Activated T-helper 1 cell treated with anti-CD3 and anti-CD28 coated beads, Interleukin-12 subunit alpha, Interleukin-12 subunit beta, Interleukin-2, Interleukin-4 antibody, amounts not matched to agents 30 ng/mL and 10 ng/mL and 1 ng/mL, durations not matched to agents 14 hours and 24 hours and 36 hours (primary cell): Measurements from ENCODE around the gene TMEM150B. TPM values are rescaled to one million over a fixed set of nuclear protein-coding genes. Genes with fewer than 3 reads are reported as not detected.

Experiments
- DNase-seq: peaks from one replicate; pipeline ENCODE4 v3.0.0; 2021; ENCODE audit warnings: low spot score
- H3K27ac Mint-ChIP-seq: one replicate; pipeline ENCODE4 v1.8.0; 2021; ENCODE audit warnings: mild to moderate bottlenecking, mixed read lengths
- H3K27me3 Mint-ChIP-seq: one replicate; pipeline ENCODE4 v1.8.0; 2022; ENCODE audit warnings: mild to moderate bottlenecking, moderate library complexity, mixed read lengths; ENCODE audit not compliant: insufficient read depth
- H3K36me3 Mint-ChIP-seq: one replicate; pipeline ENCODE4 v1.8.0; 2021; ENCODE audit warnings: low read depth, mixed read lengths
- H3K4me1 Mint-ChIP-seq: one replicate; pipeline ENCODE4 v1.8.0; 2021; ENCODE audit warnings: low read depth, mixed read lengths
- H3K4me3 Mint-ChIP-seq: one replicate; pipeline ENCODE4 v1.8.0; 2021; ENCODE audit warnings: mild to moderate bottlenecking, moderate library complexity, mixed read lengths
- H3K9me3 Mint-ChIP-seq: one replicate; pipeline ENCODE4 v1.8.0; 2021; ENCODE audit warnings: mixed read lengths
- intact Hi-C: fragments of 100-400 bp; cut with micrococcal nuclease; formaldehyde crosslinking; loops from one replicate; pipeline ENCODE4 v1.15.1; 2024
- total RNA-seq: library from RNA; stranded (reverse); gene quantifications from 2 replicates; pipeline ENCODE4 v1.2.3, GENCODE V29; 2022

The TMEM150B gene
- total RNA-seq, 1 donor from 2014 or later, result not detected

DNA sequence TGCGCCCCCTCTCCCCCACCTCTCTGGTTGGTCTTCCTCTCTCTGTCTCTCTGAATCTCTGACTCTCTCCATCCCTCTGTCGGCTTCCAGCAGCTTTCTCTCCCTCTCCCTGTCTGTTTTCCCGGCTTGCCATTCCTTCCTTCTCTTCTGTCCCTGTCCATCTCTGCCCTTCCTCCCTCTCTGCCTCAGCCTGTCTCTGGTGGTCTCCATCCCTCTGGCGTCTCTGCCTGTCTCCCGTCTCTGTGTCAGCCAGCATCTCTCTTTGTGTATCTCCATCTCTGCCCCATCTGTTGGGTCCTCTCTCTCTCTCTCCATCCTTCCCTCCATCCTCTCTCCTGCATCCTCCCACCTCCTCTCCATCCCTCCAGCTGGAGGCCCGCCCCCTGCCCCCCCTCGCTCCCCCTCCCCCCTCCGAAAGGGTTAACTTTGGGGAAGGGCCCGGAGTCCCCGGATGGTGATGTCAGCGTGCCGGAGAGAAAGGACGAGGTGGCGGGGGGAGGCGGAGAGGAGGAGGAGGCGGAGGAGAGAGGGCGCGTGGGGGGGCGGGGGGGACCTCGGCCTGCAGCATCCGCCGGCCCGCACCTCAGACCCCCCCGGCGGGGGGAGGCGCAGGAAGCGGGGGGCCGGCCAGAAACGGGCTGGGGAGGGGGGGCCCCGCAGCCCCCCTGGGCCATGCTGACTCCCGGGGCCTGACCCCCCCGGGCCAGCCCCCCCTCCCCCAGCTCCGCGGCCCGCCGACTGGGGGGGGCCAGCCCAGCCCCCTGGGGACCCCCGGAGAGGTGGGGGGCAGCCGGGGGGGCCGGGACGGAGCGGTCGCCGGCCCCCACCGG, 41.4 kb downstream of the TMEM150B start, which contains the start of gene BRSK1:
BRSK1 (plus strand) TSS at position 450 of the 830 bp plus-strand sequence. CDS start 446 bp downstream, outside the sequence.
- peaks cover 4% of the 10 kb centered on the region for H3K36me3 Mint-ChIP-seq
- H3K9me3 Mint-ChIP-seq, result no peaks in the 10 kb centered on the region
- H3K4me1 Mint-ChIP-seq, result peaks cover 34% of the 10 kb centered on the region
- DNase-seq, result peak; percentile 34
- H3K27me3 Mint-ChIP-seq, result peaks cover 7% of the 10 kb centered on the region
- peak within 1 kb of the TSS; percentile 41 for H3K27ac Mint-ChIP-seq
- intact Hi-C loops, result no loop called here
- H3K4me3 Mint-ChIP-seq, result peak within 1 kb of the TSS; percentile 66

- Mint-ChIP-seq H3K36me3 (peaks cover 9% of the 10 kb centered on the region), H3K4me1 (peaks cover 51% of the 10 kb centered on the region), H3K4me3 (peak within 1 kb of the TSS; percentile 99), H3K9me3 (no peaks in the 10 kb centered on the region), H3K27ac (peak within 1 kb of the TSS; percentile 96), H3K27me3 (peaks cover 7% of the 10 kb centered on the region)
- peak; percentile 95 for DNase-seq
- intact Hi-C loops, result loop anchor here (1.0 kb wide), 14 partner anchors 12 to 344 kb away; partner anchors contain the start of genes COX6B2, FIZ1, ISOC2 and KMT5C
Measured at GRCh38 chr19:55279770-55280643, 45.1 kb downstream of the TMEM150B start, which contains the start of gene HSPBP1. TSS of gene HSPBP1 (minus strand) at chr19:55280110. CDS start at chr19:55279608, 502 bp downstream.

GRCh38 chr19:55279340-55279739, 45.8 kb downstream of the TMEM150B start:
- Mint-ChIP-seq H3K27me3 (peaks cover 4% of the 10 kb centered on the region), H3K27ac (peak overlapping the region; percentile 96), H3K9me3 (no peaks in the 10 kb centered on the region), H3K4me1 (peaks cover 51% of the 10 kb centered on the region), H3K4me3 (peak overlapping the region; percentile 99), H3K36me3 (peaks cover 10% of the 10 kb centered on the region)
- DNase-seq, result no peak
- intact Hi-C loops, result no loop called here

DNA sequence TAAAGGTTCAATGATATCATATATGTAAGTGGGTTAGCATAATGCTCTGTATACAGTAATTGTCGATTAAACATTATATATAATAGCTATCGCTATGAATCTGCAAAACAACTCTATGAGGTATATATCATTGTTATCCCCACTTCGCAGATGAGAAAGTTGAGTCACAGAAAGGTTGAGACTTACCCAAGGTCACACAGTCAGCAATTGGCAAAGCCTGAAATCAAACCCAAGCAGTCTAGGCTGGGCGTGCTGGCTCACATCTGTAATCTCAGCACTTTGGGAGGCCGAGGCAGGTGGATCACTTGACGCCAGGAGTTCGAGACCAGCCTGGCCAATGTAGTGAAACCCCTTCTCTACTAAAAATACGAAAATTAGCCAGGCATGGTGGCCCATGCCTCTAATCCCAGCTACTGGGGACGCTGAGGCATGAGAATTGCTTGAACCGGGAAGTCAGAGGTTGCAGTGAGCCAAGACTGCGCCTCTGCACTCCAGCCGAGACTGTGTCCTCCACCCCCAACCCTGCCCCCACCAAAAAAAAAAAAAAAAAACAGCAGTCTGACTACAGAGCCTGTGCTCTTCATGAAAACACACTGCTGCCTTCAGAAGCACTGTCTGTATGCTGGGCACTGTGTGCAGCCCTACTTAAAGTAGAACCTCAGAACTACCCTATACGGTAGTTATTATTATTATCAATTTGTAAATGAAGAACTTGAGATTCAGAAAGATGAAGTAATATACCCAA, 46.6 kb downstream of the TMEM150B start:
- peaks cover 49% of the 10 kb centered on the region for H3K4me1 Mint-ChIP-seq
- H3K4me3 Mint-ChIP-seq, result peak overlapping the region; percentile 99
- no peak for DNase-seq
- no peak overlapping the region for H3K27ac Mint-ChIP-seq
- intact Hi-C loops, result no loop called here
- H3K36me3 Mint-ChIP-seq, result peaks cover 12% of the 10 kb centered on the region
- peaks cover 3% of the 10 kb centered on the region for H3K27me3 Mint-ChIP-seq
- H3K9me3 Mint-ChIP-seq, result no peaks in the 10 kb centered on the region

- intact Hi-C loops, result no loop called here
- no peaks in the 10 kb centered on the region for H3K27me3 Mint-ChIP-seq
- H3K9me3 Mint-ChIP-seq, result no peaks in the 10 kb centered on the region
- no peak for DNase-seq
- peaks cover 16% of the 10 kb centered on the region for H3K36me3 Mint-ChIP-seq
- peak overlapping the region; percentile 65 for H3K4me3 Mint-ChIP-seq
- no peak overlapping the region for H3K27ac Mint-ChIP-seq
- H3K4me1 Mint-ChIP-seq, result peaks cover 41% of the 10 kb centered on the region
Measured at GRCh38 chr19:55277494-55277893, 47.6 kb downstream of the TMEM150B start.

- Mint-ChIP-seq H3K4me1 (peaks cover 41% of the 10 kb centered on the region), H3K4me3 (peak overlapping the region; percentile 65), H3K27ac (no peak overlapping the region), H3K36me3 (peaks cover 21% of the 10 kb centered on the region), H3K9me3 (no peaks in the 10 kb centered on the region), H3K27me3 (no peaks in the 10 kb centered on the region)
- intact Hi-C loops, result no loop called here
- DNase-seq, result no peak
Measured at GRCh38 chr19:55276720-55277430, 48.3 kb downstream of the TMEM150B start.

DNA sequence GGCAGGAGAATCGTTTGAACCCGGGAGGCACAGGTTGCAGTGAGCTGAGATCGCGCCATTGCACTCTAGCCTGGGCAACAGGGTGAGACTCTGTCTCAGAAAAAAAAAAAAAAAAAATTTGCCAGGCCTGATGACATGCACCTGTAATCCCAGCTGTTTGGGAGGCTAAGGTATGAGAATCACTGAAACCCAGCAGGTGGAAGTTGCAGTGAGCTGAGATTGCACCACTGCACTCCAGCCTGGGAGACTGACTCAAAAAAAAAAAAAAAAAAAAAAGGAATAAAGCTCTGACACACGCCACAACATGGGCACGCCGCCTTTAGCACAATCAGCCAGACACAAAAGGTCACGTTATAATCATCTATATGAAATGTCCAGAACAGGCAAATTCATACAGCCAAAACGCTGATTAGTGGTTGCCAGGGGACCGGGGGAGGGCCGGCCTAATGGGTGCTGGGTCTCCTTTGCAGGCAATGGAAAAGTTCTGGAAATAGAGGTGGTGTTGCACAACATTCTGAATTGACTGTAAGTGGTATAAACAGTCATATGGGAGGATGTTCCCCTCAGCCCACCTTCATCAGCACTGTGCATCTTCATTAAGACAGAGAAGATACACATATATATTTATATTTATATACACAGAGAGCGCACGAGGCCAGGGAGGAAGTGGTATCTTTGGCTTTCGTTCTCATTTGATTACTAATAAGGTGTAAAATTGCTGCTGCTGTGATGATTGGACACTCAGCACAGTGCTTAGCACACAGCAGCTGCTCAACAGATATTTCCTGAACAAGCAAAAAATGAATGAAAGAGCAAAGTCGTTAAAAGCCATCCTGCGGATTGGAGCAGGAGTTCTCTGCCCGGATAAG, 49.1 kb downstream of the TMEM150B start:
- no peak for DNase-seq
- intact Hi-C loops, result no loop called here
- H3K36me3 Mint-ChIP-seq, result peaks cover 21% of the 10 kb centered on the region
- H3K4me3 Mint-ChIP-seq, result no peak overlapping the region
- H3K27ac Mint-ChIP-seq, result no peak overlapping the region
- peaks cover 35% of the 10 kb centered on the region for H3K4me1 Mint-ChIP-seq
- H3K9me3 Mint-ChIP-seq, result no peaks in the 10 kb centered on the region
- H3K27me3 Mint-ChIP-seq, result no peaks in the 10 kb centered on the region

GRCh38 chr19:55273978-55274707, 51.0 kb downstream of the TMEM150B start:
- no peak overlapping the region for H3K27ac Mint-ChIP-seq
- intact Hi-C loops, result no loop called here
- H3K9me3 Mint-ChIP-seq, result no peaks in the 10 kb centered on the region
- no peaks in the 10 kb centered on the region for H3K27me3 Mint-ChIP-seq
- no peak for DNase-seq
- H3K36me3 Mint-ChIP-seq, result peaks cover 20% of the 10 kb centered on the region
- peaks cover 19% of the 10 kb centered on the region for H3K4me1 Mint-ChIP-seq
- H3K4me3 Mint-ChIP-seq, result no peak overlapping the region

- no peak for DNase-seq
- H3K36me3 Mint-ChIP-seq, result peaks cover 21% of the 10 kb centered on the region
- H3K27me3 Mint-ChIP-seq, result no peaks in the 10 kb centered on the region
- intact Hi-C loops, result no loop called here
- H3K4me3 Mint-ChIP-seq, result no peak overlapping the region
- H3K27ac Mint-ChIP-seq, result no peak overlapping the region
- peaks cover 7% of the 10 kb centered on the region for H3K4me1 Mint-ChIP-seq
- H3K9me3 Mint-ChIP-seq, result no peaks in the 10 kb centered on the region
Measured at GRCh38 chr19:55272142-55272541, 53.0 kb downstream of the TMEM150B start.

DNA sequence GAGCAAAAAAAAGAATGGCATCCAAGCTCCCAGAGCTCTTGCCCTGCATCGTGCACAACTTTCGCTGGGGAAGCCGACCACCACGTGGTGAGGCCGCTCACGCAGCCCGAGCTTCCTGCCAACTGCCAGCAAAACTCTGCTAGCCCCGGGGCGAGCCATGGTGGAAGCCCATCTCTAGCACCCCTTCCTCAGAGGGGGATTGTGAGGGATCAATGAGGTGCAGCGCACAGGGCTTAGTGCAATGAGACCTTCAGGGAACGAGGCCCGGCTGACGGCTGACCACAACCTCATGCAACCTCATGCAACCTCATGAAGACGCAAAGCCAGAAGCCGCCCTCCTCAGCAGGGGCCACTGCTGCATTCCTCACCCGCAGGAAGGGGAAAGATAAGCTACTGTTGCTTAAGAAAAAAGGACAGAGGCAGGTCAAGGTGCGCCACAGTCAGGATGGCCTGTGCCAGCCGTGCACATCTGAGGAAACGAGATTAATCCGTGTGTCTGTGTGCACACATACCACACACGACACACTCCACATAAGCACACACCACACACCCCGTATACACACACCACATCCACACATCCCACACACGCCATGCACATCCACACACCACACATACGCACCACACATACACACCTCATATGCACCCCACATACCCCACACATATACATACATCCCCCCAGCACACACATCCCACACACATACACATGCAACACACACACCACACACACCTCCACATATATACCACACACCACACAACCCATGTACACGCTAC, 54.8 kb downstream of the TMEM150B start:
- Mint-ChIP-seq H3K4me1 (no peaks in the 10 kb centered on the region), H3K9me3 (peaks cover 9% of the 10 kb centered on the region), H3K36me3 (peaks cover 25% of the 10 kb centered on the region), H3K4me3 (no peak overlapping the region), H3K27me3 (no peaks in the 10 kb centered on the region), H3K27ac (no peak overlapping the region)
- intact Hi-C loops, result no loop called here
- DNase-seq, result no peak
